ENCODE measurements around the gene TNFAIP6.
"Not testable (repeated sequence)": the region's sequence is repeated elsewhere in the genome, so short reads cannot be mapped to it uniquely, and the experiment has no call there.

The TNFAIP6 gene

GRCh38 chr2:151361674-151362370 lies 4.4 kb downstream of the TNFAIP6 start:
- DNase-seq: no peak

- no peak for DNase-seq
Observed at GRCh38 chr2:151363709-151364108, 6.3 kb downstream of the TNFAIP6 start.

- DNase-seq: no peak
Observed at GRCh38 chr2:151367571-151367970, 10.2 kb downstream of the TNFAIP6 start.

- no peak for DNase-seq
Observed at GRCh38 chr2:151374436-151374835, 17.0 kb downstream of the TNFAIP6 start.

GRCh38 chr2:151379169-151379568 lies 21.8 kb downstream of the TNFAIP6 start:
- DNase-seq: no peak

- no peak for DNase-seq
Observed at GRCh38 chr2:151380580-151381235, 23.3 kb downstream of the TNFAIP6 start.

GRCh38 chr2:151381266-151381665 lies 23.9 kb downstream of the TNFAIP6 start:
- DNase-seq: no peak

GRCh38 chr2:151388011-151388410 lies 30.6 kb downstream of the TNFAIP6 start:
- no peak for DNase-seq

GRCh38 chr2:151391436-151391835 lies 34.0 kb downstream of the TNFAIP6 start:
- no peak for DNase-seq

GRCh38 chr2:151394509-151394908 lies 37.1 kb downstream of the TNFAIP6 start:
- no peak for DNase-seq

GRCh38 chr2:151395509-151396374 lies 38.4 kb downstream of the TNFAIP6 start:
- DNase-seq: no peak

GRCh38 chr2:151399981-151400380 lies 42.6 kb downstream of the TNFAIP6 start:
- DNase-seq: no peak

GRCh38 chr2:151401149-151401548 lies 43.8 kb downstream of the TNFAIP6 start:
- DNase-seq: no peak

- no peak for DNase-seq
Observed at GRCh38 chr2:151403914-151404313, 46.5 kb downstream of the TNFAIP6 start.

GRCh38 chr2:151405376-151405775 lies 48.0 kb downstream of the TNFAIP6 start:
- DNase-seq: no peak

GRCh38 chr2:151407281-151407680 lies 49.9 kb downstream of the TNFAIP6 start:
- DNase-seq: no peak

GRCh38 chr2:151408788-151409600 lies 51.6 kb downstream of the TNFAIP6 start:
- DNase-seq: no peak

GRCh38 chr2:151409601-151410484 lies 52.5 kb downstream of the TNFAIP6 start, which contains the start of gene RIF1:
Gene RIF1, plus strand, starts transcription at chr2:151409902. Its CDS starts 522 bp downstream, at chr2:151410424.
- DNase-seq: peak; percentile 86

- DNase-seq: peak; percentile 35
Observed at GRCh38 chr2:151410485-151410834, 53.1 kb downstream of the TNFAIP6 start.

GRCh38 chr2:151417650-151418049 lies 60.3 kb downstream of the TNFAIP6 start:
- DNase-seq: no peak

GRCh38 chr2:151421681-151422080 lies 64.3 kb downstream of the TNFAIP6 start:
- DNase-seq: not testable (repeated sequence)

Data from stimulated activated CD4-positive, alpha-beta T cell treated with anti-CD3 and anti-CD28 coated beads, Interleukin-1b, Interleukin-23, amount 100 ng/mL, for 48 hours (primary cell).